Femur (tissue), 1 donor: Measurements from ENCODE around the gene PANX2.
A peak's percentile ranks its signal among the peaks of the same experiment; 100 is the strongest.

Experiments used
- DNase-seq: peaks from one replicate; pipeline ENCODE4 v3.0.0-alpha.2; 2017

Gene PANX2

DNA sequence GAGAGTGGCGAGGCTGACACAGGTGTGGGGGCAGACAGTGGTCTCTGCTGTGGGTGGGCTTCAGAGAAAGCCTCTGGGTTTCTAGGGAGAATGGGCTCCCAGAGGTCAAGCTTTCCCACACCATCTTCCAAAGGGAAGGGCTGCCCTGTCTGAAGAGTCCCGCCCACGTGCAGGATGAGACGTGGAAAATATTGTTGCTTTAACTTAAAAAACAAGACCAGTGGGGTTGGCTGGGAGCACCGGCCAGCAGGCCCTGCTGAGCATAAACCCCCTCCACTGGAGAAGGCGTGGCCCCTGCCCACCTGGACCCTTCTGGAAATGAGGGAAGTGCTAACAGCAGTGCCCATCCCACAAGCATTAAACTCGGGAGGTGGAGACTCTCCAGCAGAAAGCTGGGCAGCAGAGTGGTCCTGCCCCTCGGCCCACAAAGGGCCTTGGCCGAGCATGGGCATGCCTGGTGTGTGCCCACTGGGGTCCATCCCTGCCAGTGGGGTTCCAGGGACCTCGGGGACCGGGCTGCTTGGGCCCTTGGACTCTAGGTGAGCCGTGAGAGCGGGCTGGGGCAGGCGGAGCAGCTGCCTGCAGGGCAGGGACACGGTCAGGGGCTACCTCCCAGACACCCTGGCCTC, 45.6 kb downstream of the PANX2 start:
- peak; percentile 31 for DNase-seq

GRCh38 chr22:50216684-50217520, 46.4 kb downstream of the PANX2 start:
- peak; percentile 30 for DNase-seq

DNA sequence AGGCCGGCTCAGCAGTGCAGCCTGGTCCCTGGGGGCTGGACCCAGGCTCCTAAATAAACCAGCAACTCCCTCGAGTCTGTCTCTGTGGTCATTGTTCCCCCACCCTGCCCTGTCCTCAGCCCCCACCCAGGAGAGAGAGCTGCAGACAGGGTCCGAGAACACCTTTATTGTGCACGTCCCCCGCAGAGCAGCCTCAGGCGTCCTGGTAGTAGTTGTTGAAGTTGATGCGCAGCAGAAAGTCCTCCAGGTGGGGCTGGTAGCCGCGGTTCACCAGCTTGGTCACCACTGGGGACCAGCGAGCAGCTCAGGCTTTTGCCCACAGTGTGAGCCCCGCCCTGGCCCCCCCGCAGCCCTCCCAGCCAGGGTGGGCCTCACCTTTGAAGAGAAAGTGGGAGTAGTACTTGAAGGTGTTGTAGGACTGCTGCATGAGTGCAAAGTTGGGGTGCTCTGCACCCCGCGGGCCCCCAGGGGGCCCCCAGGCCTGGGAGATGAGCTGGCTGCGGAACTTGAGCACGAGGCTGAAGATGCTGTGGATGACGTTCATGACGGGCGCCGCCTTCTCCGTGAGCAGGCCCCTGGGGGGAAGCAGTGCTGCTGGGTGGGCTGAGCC, 47.1 kb downstream of the PANX2 start:
- DNase-seq = peak; percentile 26

GRCh38 chr22:50218153-50218995, 47.8 kb downstream of the PANX2 start:
- peak; percentile 30 for DNase-seq

DNA sequence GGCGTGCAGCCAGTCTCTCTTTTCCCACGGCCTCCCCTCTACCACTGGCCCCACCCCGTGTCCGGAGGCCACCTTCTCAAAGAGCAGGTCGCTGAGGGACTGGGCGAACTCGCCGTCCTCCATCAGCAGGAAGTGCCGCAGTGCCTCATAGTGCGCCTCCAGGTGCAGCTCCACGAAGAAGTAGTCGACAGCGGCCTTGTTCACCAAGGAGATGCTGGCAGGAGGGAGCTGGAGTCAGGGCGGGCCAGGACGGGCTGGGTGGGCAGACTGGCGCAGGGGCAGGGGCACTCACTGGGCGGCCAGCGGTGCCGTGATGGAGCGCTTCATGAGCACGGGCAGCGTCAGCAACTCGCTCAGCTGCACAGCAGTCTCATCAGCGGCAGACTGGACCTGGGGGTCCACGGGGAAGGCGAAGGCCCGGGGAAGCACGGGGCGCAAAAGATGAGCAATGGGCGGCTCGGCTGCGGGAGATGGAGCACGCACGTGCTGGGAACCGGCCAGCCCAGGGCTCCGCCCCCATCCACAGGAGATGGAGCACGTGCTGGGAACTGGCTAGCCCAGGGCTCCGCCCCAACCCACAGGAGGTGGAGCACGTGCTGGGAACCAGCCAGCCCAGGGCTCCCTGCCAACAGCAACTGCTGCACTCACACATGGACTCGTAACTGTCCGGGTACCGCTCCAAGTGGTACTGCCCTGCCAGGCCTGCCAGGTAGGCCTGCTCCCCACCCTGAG, 48.6 kb downstream of the PANX2 start:
- DNase-seq = peak; percentile 87

DNA sequence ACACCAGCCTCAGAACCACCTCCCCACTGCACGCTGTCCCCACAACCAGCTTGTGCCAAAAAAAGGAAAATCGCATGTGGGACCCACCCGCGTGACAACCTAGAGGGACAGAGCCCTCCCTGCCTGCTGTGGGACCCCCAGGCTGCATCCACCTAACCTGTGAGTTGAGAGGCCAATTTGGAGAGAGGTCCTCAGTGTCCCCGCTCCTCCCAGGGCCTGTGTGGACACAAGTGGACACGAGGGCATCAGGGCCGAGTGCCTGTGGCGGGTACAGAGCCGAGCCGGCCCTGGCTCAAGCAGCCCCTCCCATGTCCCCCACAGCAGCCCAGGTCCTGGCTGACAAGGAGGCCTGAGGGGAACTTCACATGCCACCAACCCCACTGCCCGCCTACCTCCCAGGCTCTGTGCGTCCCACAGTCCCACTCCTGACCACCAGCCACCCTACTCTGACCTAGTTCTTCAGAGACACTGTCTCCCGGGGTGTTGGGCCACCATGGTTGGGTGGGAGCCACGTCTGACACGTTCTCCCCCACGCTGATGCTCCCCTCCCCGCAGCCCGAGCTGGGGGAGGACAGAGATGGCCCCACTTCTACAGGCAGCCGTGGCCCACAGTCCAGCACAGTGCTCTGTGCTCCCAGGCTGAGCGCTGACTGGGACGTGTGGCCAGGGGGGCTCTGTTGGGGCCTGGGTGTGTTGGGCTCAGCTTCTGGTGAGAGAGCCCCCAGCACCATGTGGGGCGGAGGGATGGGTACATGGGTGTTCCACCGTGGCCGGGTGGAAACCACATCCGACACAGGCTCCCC, 49.5 kb downstream of the PANX2 start:
- DNase-seq = peak; percentile 14

GRCh38 chr22:50220603-50221409, 50.3 kb downstream of the PANX2 start:
- DNase-seq = peak; percentile 21

DNA sequence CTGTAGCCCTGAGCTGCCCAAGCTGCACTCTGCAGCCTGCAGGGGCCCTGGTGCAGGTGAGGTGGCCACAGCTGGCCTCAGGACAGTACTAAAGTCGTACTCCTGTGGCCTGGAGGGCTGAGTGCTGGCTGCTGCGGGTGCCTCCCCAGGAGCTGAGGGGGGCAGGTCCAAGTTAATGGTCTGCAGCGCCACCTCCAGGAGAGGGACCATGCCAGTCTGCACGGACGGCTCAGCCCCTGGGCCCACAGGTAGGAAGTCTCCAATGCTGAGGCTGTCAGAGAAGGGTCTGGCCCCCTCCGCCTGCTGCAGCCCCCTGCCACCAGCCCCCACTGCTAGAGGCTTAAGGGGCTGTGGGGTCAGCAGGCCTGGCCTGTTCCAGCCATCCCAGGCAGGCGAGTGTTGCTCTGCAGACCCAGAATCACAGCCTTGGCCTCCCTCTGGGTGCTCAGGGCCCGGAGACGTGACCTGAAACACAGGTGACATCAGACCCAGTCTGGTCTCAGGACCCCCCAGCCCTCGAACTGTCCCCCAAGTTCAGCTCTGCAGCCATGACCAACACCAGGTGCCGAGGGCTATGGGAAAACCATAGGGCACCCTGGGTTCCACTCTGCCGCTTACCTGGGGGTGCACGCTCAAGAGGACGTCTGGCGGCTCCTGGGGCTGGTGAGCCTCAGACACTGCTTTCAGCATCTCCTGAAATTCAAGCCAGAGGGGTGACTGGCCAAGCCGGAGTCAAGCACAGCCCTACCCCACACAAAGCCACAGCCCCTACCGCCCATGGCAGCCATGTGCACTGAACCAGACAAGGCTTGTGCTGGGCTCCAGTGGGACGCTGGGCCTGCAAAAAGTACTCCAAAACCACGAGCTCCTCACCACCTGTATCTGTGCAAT, 51.1 kb downstream of the PANX2 start:
- DNase-seq = peak; percentile 17

DNA sequence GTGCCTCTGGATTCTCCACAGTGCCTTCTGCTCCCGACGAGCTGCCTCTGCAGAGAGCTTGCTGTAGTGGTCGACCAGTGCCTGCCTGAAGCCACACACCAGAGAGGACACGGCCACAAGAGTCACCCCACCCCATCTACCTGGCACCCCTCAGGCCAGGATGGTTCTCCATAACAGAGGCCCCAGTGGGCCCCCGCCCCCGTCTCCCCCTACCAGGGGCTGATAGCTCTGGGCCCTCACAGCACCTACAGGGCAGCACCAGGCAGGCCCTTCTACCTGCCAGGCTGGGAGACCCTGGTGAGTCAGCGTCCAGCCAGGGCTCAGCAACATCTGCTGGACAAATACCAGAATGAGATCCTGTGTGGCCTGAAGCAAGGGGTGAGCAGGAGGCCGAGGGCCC, 52.0 kb downstream of the PANX2 start:
- peak; percentile 19 for DNase-seq

DNA sequence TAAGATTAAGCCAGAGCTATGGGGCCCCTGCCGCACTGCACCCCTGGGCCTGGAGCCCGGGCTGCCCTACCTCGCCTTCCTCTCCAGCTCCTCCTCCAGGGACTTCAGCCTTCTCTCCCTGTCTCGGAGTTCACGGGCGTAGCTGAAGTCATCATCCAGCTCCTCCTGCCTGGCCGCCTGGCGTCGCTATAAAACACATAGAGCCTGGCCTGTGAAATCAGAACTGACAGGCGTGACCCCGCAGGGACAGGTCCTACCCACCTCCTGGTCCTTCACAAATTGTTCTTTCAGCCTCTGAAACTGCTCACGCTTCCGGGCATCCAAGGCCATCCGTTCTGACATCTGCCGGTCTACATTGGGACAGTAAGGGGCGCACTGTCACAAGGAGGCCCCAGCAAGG, 53.5 kb downstream of the PANX2 start:
- no peak for DNase-seq

DNA sequence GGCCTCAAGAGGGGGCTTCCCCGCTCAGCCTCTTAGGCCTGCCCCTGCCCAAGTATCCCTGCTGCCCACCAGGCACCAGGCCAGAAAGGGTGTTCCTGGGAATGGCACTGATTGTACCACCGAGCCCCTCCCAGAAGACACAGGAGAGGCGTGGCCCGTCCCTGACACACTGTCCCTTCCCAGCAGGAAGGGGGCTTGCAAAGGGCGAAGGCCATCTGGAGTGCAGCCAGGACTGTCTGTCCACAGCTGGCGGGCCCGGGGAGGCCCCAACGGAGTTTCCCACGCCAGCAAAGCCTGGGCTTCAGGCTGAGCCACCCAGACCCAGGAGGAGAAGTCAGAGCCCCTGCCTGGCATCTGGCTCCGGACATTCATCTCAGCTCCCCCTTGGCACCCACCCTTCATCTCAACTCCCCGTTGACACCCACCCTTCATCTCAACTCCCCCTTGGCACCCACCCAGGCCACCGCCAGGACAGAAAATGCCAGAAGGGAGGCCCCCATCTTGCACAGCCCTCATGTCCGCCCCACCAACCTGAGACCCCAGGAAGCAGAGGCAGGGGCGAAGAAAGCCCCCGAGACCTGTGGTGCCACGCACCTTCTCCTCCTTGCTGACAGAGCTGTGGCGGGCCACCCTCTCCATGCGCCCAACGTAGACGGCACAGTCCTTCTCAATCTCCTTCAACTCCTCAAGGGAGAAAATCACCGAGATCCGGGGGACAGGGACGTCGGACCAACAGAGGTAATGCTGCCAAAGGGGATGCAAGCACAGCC, 54.9 kb downstream of the PANX2 start:
- peak; percentile 29 for DNase-seq

GRCh38 chr22:50226063-50226874, 55.7 kb downstream of the PANX2 start:
- peak; percentile 17 for DNase-seq

GRCh38 chr22:50226875-50227165, 56.3 kb downstream of the PANX2 start:
- peak; percentile 23 for DNase-seq

DNA sequence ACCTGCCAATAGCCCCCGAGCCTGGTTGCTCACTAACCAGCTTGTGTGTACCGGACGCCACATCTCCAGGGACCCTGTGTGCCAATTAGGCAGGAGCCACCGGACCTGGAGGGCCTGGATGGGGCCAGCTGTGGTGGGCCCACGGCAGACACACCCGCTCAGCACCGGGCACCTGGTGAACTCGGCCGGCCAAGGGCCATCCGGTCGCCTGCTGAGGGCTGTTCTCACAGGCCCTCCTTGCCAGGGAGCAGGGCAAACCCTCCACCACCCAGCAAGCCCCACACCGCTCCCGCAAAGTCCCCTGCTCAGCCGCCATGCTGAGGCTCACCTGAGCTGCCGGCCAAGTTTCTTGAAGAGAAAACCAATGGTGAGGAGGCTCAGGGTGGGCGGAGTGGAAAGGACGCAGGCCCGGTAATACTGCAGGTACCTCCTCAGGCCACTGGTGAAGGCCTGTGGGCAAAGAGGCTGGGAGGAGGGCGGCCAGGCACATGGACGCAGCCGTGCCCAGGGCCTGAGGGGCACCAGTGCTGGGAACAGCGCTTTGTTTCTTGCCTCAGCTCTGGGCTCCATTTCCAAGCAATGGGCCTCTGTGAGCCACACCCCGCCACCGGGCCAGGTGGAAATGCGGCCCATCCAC, 57.2 kb downstream of the PANX2 start:
- peak; percentile 8 for DNase-seq

DNA sequence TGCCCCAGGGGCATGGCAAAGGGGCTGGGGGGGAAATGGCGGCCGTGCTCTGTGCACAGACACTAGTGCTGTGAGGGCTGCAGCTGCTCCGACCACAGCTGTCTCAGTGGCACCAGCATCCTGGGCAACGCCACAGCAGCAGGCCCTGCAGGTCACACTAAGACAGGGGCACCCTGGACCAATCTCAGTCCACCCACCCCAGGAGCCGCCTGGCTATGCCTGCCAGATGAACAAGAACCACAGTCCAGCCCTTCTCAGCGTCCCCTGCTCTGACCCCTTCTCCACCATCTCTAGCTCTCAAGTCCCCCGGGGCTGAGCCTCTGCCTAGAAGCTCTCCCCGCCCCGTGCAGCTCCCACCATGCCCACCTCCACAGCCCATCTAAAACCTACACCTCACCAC, 57.8 kb downstream of the PANX2 start:
- DNase-seq = peak; percentile 11

GRCh38 chr22:50229370-50229769, 58.8 kb downstream of the PANX2 start:
- no peak for DNase-seq
